RPMI7951 (cell line): ENCODE results near the gene FITM2. TPM values are rescaled to one million over a fixed set of nuclear protein-coding genes. Genes with fewer than 3 reads are reported as not detected.

Experiments used
- DNase-seq: peaks from one replicate; pipeline ENCODE4 v3.0.0-alpha.2; 2012; ENCODE audit warnings: low read depth
- total RNA-seq: library from RNA; depleted of rRNA; stranded (reverse); fragments of >200 nt; shearing (Covaris generic); gene quantifications from 2 replicates; pipeline ENCODE4 v1.2.3, GENCODE V29; 2014; rRNA removed

Gene FITM2
- total RNA-seq, 1 experiment from 2014 or later: 9.1 TPM

DNA sequence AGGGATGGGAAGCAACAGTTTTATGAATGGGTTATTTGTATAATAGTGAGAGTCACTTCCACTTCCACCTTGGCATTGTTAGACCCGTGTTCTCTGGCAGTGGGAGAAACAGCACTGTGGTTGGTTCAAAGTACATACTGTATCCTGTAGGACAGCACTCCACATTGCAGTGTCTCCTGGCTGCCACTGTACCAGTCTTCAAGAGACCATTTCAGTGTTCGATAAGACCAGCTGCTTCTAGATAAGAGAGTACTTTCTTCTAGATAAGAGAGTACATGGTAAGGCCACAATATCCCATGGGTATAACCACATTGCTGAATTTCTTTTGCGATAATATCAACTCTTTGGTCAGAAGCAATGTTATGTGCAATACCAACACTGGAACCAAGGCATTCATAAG is 28.8 kb downstream of the FITM2 start:
- no peak for DNase-seq

DNA sequence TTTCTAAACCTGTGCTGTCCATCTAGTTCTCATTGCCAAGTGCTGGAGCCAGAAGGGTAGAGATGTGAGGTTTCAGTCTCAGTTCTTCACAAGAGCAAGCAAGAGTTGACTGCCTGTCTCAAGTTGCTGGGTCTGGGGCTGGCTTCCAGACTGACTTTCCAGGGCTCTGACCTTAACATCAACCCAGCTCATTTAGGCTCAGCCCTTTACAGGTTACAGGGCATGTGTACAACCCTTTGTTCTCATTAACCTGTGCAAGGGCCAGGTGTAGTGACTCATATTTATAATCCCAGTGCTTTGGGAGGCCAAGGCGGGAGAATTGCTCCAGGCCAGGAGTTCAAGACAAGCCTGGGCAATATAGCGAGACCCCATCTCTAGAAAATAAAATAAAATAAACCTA is 30.6 kb downstream of the FITM2 start:
- DNase-seq: no peak

DNA sequence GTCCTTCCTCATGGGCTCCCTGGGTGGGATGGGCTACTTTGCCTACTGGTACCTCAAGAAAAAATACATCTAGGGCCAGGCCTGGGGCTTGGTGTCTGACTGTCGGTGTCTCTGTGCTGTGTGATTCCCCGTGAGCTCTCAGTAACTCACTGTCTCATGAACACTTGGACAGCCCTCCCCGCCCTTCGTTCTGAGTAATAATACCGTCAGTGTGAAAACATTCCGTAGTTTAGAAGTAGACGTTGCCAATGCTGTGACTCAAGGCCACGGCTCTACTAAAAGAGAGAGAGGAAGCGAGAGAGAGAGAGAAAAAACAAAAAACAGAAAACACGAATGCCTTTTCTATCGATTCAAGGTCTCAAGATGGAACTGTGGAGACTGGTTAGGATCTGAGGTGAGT is 31.8 kb downstream of the FITM2 start:
- DNase-seq: peak; percentile 86

DNA sequence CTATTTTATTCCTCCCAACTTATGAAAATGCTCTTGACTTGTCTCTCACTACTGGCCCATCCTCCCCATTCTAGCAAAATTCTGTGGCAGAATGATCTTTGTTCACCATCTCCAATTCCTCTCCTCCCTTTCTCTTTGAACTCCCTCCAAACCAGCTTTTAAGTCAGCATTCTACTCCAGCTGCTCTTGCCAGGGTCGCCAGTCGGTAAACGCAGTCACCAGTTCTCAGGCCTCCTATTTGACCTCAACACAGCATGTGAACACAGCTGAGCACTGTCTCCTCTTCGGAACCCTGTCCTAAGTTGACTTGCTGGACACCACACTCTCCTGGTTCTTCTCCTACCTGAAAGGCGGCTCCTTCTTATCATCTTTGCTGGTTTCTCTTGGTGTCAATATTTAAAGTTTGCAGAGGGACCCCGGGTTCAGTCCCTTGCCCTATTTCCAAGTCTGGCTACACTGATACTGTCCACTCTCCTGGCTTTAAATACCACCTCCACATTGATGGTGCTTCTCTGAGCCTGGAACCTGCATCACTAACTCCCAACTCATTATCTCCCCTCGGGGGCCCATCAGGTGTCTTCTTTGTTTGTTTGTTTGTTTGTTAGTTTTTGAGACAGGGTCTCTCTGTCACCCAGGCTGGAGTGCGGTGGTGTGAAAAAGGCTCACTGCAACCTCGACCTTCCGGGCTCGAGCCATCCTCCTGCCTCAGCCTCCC is 36.5 kb downstream of the FITM2 start:
- no peak for DNase-seq

DNA sequence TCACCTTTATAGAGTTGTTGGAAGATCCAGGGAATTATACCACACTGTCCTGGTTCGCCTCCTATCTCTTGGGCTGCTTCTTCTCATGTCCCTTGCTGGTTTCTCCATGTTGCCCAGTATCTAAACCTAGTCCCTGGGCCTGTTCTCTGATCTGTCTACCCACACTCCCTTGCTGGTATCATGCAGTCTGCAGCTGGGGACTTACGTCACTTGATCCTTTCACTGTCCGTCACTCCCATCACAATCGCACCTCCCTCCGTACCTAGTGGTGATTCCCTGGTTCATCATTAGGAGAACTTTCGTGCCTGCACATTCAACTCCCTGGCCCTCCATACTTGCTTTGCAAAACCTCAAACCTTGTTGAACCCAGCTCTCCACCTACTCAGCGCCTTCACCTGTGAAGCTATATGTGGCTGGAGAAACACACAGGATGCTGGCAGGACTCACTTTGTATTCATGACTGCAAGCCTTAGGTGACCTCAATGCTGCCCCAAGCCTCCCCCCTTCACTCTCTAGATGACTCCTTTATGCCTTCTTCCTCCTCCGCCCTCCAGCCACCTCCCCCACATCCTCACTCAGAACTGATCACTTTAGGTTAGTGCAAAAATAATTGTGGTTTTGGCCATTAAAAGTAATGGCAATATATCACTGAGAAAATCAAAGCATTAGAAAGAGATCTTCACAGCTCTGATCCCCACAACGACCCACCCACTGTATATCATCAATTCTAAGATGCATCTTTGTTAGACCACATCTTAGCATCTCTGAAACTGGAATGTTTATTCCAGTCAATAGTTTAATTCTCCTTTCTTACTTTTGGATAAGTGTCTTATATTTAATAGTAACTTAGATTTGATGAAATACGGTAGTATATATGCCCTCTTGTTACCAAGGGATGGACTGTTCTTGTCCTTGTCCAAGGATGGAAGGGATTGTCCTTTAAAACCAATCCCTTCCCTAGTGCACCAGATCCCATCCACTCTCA is 37.5 kb downstream of the FITM2 start:
- no peak for DNase-seq

DNA sequence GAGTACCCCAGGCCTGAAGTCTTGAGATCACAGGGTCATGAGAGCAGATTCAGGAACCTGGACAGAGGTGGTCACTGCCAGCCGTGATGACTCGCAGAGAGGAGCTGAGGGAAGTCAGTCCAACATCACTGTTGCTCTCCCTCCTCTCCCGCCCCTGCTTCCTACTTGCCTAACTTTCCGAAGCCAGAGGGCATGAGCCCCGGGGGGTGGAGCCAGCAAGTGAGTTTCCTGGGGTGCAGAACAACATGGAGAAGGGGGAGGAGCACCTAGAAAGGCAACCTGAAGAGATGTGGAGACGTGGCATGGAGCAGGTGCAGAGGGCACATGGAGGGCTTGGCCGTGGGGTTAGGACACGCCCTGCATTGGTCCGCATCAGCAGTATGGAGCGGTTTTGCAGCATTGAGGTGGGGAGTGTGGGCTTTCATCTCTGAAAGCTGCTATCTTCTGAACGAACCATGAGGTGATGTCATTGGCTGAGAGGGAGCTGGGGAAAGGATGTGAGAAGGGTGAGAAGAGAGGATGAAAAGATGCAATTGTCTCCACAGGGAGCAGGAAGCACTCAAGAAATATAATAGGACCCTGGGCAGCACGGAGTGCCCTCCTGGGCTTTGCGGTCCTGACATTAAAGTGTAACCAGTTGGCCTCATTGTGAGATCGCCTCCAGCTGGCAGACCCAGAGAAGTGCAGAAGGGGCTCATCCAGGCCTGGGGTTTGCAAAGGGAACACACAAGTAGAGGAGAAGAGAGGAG is 38.9 kb downstream of the FITM2 start:
- DNase-seq: no peak

DNA sequence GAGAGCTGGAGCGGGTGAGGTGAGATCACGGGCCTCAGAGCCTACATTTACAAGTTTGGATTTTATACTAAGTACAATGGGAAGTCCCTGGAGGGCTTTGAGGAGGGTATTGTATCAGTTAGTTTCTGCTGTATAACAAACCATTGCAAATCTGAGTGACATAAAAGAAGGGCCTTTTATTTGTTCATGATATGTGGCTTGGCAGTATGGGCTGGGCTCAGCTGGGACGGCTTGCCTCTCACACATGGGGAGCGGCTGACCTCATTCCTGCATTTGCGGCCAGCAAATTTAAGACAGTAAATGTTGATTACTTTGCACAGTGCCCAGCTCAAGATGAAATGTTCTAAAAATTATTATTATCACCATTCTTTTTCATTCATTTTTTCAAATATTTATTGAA is 42.2 kb downstream of the FITM2 start:
- DNase-seq: no peak

DNA sequence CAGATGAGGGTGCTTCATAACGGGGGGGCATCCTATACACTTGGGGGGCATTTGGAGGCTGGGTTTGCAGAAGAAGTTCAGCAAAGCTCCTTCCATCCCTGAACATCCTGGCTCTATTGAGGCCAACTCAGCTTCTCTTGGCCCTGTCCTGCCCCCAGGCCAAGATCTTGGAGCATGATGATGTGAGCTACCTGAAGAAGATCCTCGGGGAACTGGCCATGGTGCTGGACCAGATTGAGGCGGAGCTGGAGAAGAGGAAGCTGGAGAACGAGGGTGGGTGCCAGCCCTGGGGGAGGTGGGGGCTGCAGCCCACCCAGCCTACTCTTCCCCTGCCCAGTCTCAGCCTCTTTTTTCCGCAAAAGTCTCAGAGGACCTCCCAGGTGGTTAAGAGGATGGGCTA is 46.7 kb downstream of the FITM2 start:
- peak; percentile 22 for DNase-seq

DNA sequence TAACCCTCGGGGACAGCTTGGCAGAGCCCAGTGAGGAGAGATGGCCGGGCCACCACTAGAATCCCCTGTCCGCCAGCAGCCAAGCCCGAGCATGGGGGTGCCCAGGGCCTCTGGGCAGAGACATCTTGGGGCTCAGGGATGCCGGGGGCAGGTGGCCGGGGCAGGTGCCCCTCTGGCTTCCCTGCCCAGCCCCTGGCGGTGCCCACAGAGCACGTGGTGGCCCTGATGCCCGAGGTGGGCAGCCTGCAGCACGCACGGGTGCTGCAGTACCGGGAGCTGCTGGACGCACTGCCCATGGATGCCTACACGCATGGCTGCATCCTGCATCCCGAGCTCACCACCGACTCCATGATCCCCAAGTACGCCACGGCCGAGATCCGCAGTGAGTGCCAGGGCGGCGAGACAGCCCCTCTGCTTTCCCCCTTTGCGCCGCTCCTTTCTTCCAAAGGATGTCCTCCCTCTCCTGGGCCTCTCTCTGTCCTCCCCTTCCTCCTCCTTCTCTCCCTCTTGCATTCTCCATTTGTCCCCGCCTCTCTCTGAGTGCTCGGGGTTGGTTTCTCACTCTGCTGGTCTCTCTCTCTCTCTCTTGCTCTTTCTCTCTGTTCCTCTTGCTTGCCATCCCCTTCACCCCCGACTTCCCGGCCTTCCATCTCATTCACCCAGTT is 52.6 kb downstream of the FITM2 start:
- no peak for DNase-seq

DNA sequence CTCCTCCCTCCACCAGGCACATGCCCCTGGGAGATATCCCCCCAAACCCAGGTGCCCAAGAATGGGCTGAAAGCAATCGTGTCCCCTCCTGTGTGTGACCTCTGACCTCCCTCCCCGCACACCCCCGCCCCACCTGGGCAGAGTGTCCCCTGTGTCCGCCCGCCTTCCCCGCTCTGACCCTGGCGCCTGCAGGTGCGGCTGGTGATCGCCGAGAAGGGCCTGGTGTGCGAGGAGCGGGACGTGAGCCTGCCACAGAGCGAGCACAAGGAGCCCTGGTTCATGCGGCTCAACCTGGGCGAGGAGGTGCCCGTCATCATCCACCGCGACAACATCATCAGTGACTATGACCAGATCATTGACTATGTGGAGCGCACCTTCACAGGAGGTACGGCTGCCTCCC is 54.0 kb downstream of the FITM2 start:
- no peak for DNase-seq

DNA sequence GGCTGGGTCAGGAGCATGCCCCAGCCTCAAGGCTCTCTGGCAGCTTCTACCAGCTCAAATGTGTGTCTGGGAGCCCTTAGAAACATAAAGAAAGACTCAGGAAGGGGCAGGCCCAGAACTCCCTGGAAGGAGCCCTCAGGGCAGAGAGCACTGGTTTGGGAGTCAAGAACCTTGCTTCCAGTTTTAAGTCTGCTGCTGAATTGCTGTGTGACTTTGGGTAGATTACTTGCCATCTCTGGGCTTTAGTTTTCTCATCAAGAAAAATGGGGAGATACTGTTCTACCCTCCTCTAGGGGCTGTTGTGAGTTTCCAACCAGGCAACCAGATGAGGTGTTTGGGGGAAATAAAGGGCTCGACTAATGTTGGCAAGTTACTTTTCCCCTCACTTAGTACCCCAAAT is 55.1 kb downstream of the FITM2 start:
- no peak for DNase-seq

DNA sequence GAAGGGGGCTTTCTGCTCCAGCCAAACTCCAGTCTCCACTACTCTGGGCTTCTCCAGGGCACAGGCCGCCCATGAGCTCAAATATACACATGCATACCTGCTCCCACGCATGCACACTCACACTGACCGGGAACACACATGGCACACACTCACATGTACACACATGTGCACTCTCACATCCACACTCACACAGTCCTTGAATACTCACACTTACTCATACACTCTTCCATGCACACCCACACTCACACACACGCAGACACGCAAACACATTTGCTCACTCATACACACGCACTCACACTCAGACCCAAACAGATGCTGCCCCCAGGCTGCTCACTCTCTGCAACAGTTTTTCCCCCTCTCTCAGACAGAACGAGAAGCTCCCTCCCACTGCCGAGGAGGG is 56.9 kb downstream of the FITM2 start:
- DNase-seq: no peak

DNA sequence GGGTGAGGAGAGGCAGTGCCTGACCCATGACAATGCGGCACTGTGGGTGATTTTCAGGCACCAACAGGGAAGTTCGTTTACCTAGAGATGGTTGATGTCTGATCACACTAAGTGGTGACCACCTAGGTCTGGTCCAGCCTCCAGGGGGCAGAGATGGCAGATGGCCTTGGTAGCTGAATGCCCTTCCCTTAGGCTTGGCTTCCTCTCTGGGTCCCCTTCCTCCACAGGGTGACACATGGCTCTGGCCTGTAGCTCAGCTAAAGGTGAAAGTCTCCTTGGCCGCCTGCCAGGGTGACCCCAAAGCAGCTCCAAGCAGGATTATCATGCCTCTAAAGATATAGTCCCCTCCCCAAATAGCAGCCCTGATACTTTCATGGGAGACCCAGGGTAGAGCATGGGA is 57.5 kb downstream of the FITM2 start:
- peak; percentile 13 for DNase-seq

Other genes with a start within 250 kb of the FITM2 start
- gene JPH2, start 124.0 kb downstream of the FITM2 start, total RNA-seq: 16.0 and 24.2 TPM in 2 replicates
- gene OSER1, start 100.4 kb downstream of the FITM2 start, total RNA-seq: 81.6 and 89.0 TPM in 2 replicates
- not detected in 2 replicates for gene GDAP1L1, start 63.9 kb downstream of the FITM2 start, total RNA-seq
- gene R3HDML, start 25.8 kb upstream of the FITM2 start, total RNA-seq: not detected in 2 replicates
- gene HNF4A, start 44.5 kb upstream of the FITM2 start, total RNA-seq: not detected in 2 replicates
- 8.5 TPM in 2 replicates for gene TTPAL, start 164.7 kb upstream of the FITM2 start, total RNA-seq
- gene SERINC3, start 210.9 kb upstream of the FITM2 start, total RNA-seq: 84.7 and 123 TPM in 2 replicates